ENCODE results near the gene NT5DC1.
A peak's percentile ranks its signal among the peaks of the same experiment; 100 is the strongest.
"Not testable (repeated sequence)": the region's sequence is repeated elsewhere in the genome, so short reads cannot be mapped to it uniquely, and the experiment has no call there.

The NT5DC1 gene

GRCh38 chr6:116090251-116090650 lies 10.4 kb upstream of the NT5DC1 start:
- no CpG with 5 or more reads among the region's 2 CpGs for WGBS (ENCODE audit: insufficient coverage, insufficient read length)
- DNase-seq (ENCODE audit: low read depth, low spot score): no peak
- Histone ChIP-seq H3K4me1 (ENCODE audit: control insufficient read depth, insufficient read depth, low read length) (no peaks in the 10 kb centered on the region), H3K27ac (ENCODE audit: low read length) (no peak overlapping the region), H3K4me3 (ENCODE audit: low read length) (no peak overlapping the region), H3K9me3 (ENCODE audit: control insufficient read depth, insufficient read depth, low read length) (no peaks in the 10 kb centered on the region), H3K36me3 (ENCODE audit: control insufficient read depth, insufficient read depth, low read length) (no peaks in the 10 kb centered on the region), H3K27me3 (ENCODE audit: control insufficient read depth, insufficient read depth, low read length) (no peaks in the 10 kb centered on the region)

GRCh38 chr6:116094041-116094440 lies 6.6 kb upstream of the NT5DC1 start:
- Histone ChIP-seq H3K4me3 (ENCODE audit: low read length) (no peak overlapping the region), H3K4me1 (ENCODE audit: control insufficient read depth, insufficient read depth, low read length) (no peaks in the 10 kb centered on the region), H3K9me3 (ENCODE audit: control insufficient read depth, insufficient read depth, low read length) (peaks cover 3% of the 10 kb centered on the region), H3K27me3 (ENCODE audit: control insufficient read depth, insufficient read depth, low read length) (no peaks in the 10 kb centered on the region), H3K36me3 (ENCODE audit: control insufficient read depth, insufficient read depth, low read length) (no peaks in the 10 kb centered on the region), H3K27ac (ENCODE audit: low read length) (no peak overlapping the region)
- no peak for DNase-seq (ENCODE audit: low read depth, low spot score)
- no CpG with 5 or more reads among the region's 7 CpGs for WGBS (ENCODE audit: insufficient coverage, insufficient read length)

- H3K36me3 ChIP-seq (ENCODE audit: control insufficient read depth, insufficient read depth, low read length); H3K4me3 ChIP-seq (ENCODE audit: low read length); H3K27ac ChIP-seq (ENCODE audit: low read length); H3K4me1 ChIP-seq (ENCODE audit: control insufficient read depth, insufficient read depth, low read length); H3K27me3 ChIP-seq (ENCODE audit: control insufficient read depth, insufficient read depth, low read length); DNase-seq (ENCODE audit: low read depth, low spot score); H3K9me3 ChIP-seq (ENCODE audit: control insufficient read depth, insufficient read depth, low read length): not testable (repeated sequence)
- no CpG with 5 or more reads among the region's 9 CpGs for WGBS (ENCODE audit: insufficient coverage, insufficient read length)
Measured at GRCh38 chr6:116096048-116096759, 4.4 kb upstream of the NT5DC1 start.

GRCh38 chr6:116096979-116097816 lies 3.5 kb upstream of the NT5DC1 start:
- Histone ChIP-seq H3K4me3 (ENCODE audit: low read length) (no peak overlapping the region), H3K27ac (ENCODE audit: low read length) (no peak overlapping the region), H3K9me3 (ENCODE audit: control insufficient read depth, insufficient read depth, low read length) (peaks cover 3% of the 10 kb centered on the region), H3K4me1 (ENCODE audit: control insufficient read depth, insufficient read depth, low read length) (0 out of 2 replicates have a peak, but pooled peaks cover 1% of the 10 kb centered on the region), H3K36me3 (ENCODE audit: control insufficient read depth, insufficient read depth, low read length) (no peaks in the 10 kb centered on the region), H3K27me3 (ENCODE audit: control insufficient read depth, insufficient read depth, low read length) (no peaks in the 10 kb centered on the region)
- 100% methylated on average over 1 of the region's 2 CpGs for WGBS (ENCODE audit: insufficient coverage, insufficient read length)
- DNase-seq (ENCODE audit: low read depth, low spot score): no peak

- no peaks in the 10 kb centered on the region for H3K27me3 ChIP-seq (ENCODE audit: control insufficient read depth, insufficient read depth, low read length)
- DNase-seq (ENCODE audit: low read depth, low spot score): no peak
- H3K9me3 ChIP-seq (ENCODE audit: control insufficient read depth, insufficient read depth, low read length): peaks cover 3% of the 10 kb centered on the region
- no CpG with 5 or more reads among the region's 1 CpG for WGBS (ENCODE audit: insufficient coverage, insufficient read length)
- H3K27ac ChIP-seq (ENCODE audit: low read length): no peak overlapping the region
- H3K4me3 ChIP-seq (ENCODE audit: low read length): no peak overlapping the region
- H3K36me3 ChIP-seq (ENCODE audit: control insufficient read depth, insufficient read depth, low read length): no peaks in the 10 kb centered on the region
- 0 out of 2 replicates have a peak, but pooled peaks cover 1% of the 10 kb centered on the region for H3K4me1 ChIP-seq (ENCODE audit: control insufficient read depth, insufficient read depth, low read length)
Measured at GRCh38 chr6:116099036-116099435, 1.6 kb upstream of the NT5DC1 start.

GRCh38 chr6:116101302-116101718 lies 657 bp downstream of the NT5DC1 start:
- Histone ChIP-seq H3K9me3 (ENCODE audit: control insufficient read depth, insufficient read depth, low read length) (no peaks in the 10 kb centered on the region), H3K36me3 (ENCODE audit: control insufficient read depth, insufficient read depth, low read length) (no peaks in the 10 kb centered on the region), H3K27ac (ENCODE audit: low read length) (no peak overlapping the region), H3K4me3 (ENCODE audit: low read length) (peak overlapping the region; percentile 93; the same call in 1 of the 2 replicates), H3K4me1 (ENCODE audit: control insufficient read depth, insufficient read depth, low read length) (0 out of 2 replicates have a peak, but pooled peaks cover 1% of the 10 kb centered on the region), H3K27me3 (ENCODE audit: control insufficient read depth, insufficient read depth, low read length) (no peaks in the 10 kb centered on the region)
- WGBS (ENCODE audit: insufficient coverage, insufficient read length): no CpG with 5 or more reads among the region's 12 CpGs
- no peak for DNase-seq (ENCODE audit: low read depth, low spot score)

GRCh38 chr6:116101790-116102189 lies 1.1 kb downstream of the NT5DC1 start:
- no peaks in the 10 kb centered on the region for H3K27me3 ChIP-seq (ENCODE audit: control insufficient read depth, insufficient read depth, low read length)
- 0 out of 2 replicates have a peak, but pooled peaks cover 1% of the 10 kb centered on the region for H3K4me1 ChIP-seq (ENCODE audit: control insufficient read depth, insufficient read depth, low read length)
- no CpG with 5 or more reads among the region's 2 CpGs for WGBS (ENCODE audit: insufficient coverage, insufficient read length)
- peak overlapping the region; percentile 93; the same call in 1 of the 2 replicates for H3K4me3 ChIP-seq (ENCODE audit: low read length)
- H3K36me3 ChIP-seq (ENCODE audit: control insufficient read depth, insufficient read depth, low read length): no peaks in the 10 kb centered on the region
- H3K27ac ChIP-seq (ENCODE audit: low read length): no peak overlapping the region
- no peak for DNase-seq (ENCODE audit: low read depth, low spot score)
- no peaks in the 10 kb centered on the region for H3K9me3 ChIP-seq (ENCODE audit: control insufficient read depth, insufficient read depth, low read length)

- no CpG with 5 or more reads among the region's 4 CpGs for WGBS (ENCODE audit: insufficient coverage, insufficient read length)
- no peak overlapping the region for H3K27ac ChIP-seq (ENCODE audit: low read length)
- H3K36me3 ChIP-seq (ENCODE audit: control insufficient read depth, insufficient read depth, low read length): no peaks in the 10 kb centered on the region
- DNase-seq (ENCODE audit: low read depth, low spot score): no peak
- no peaks in the 10 kb centered on the region for H3K9me3 ChIP-seq (ENCODE audit: control insufficient read depth, insufficient read depth, low read length)
- 0 out of 2 replicates have a peak, but pooled peaks cover 1% of the 10 kb centered on the region for H3K4me1 ChIP-seq (ENCODE audit: control insufficient read depth, insufficient read depth, low read length)
- no peaks in the 10 kb centered on the region for H3K27me3 ChIP-seq (ENCODE audit: control insufficient read depth, insufficient read depth, low read length)
- no peak overlapping the region for H3K4me3 ChIP-seq (ENCODE audit: low read length)
Measured at GRCh38 chr6:116102873-116103272, 2.2 kb downstream of the NT5DC1 start.

GRCh38 chr6:116104636-116105035 lies 4.0 kb downstream of the NT5DC1 start:
- no peaks in the 10 kb centered on the region for H3K36me3 ChIP-seq (ENCODE audit: control insufficient read depth, insufficient read depth, low read length)
- no peak overlapping the region for H3K4me3 ChIP-seq (ENCODE audit: low read length)
- H3K27me3 ChIP-seq (ENCODE audit: control insufficient read depth, insufficient read depth, low read length): no peaks in the 10 kb centered on the region
- H3K4me1 ChIP-seq (ENCODE audit: control insufficient read depth, insufficient read depth, low read length): 0 out of 2 replicates have a peak, but pooled peaks cover 1% of the 10 kb centered on the region
- no peak overlapping the region for H3K27ac ChIP-seq (ENCODE audit: low read length)
- H3K9me3 ChIP-seq (ENCODE audit: control insufficient read depth, insufficient read depth, low read length): no peaks in the 10 kb centered on the region
- DNase-seq (ENCODE audit: low read depth, low spot score): no peak
- WGBS (ENCODE audit: insufficient coverage, insufficient read length): no CpG with 5 or more reads among the region's 1 CpG

- peaks cover 3% of the 10 kb centered on the region; the same call in 1 of the 2 replicates for H3K36me3 ChIP-seq (ENCODE audit: control insufficient read depth, insufficient read depth, low read length)
- H3K27me3 ChIP-seq (ENCODE audit: control insufficient read depth, insufficient read depth, low read length): no peaks in the 10 kb centered on the region
- no CpG with 5 or more reads among the region's 3 CpGs for WGBS (ENCODE audit: insufficient coverage, insufficient read length)
- H3K27ac ChIP-seq (ENCODE audit: low read length): no peak overlapping the region
- H3K9me3 ChIP-seq (ENCODE audit: control insufficient read depth, insufficient read depth, low read length): no peaks in the 10 kb centered on the region
- no peak overlapping the region for H3K4me3 ChIP-seq (ENCODE audit: low read length)
- 0 out of 2 replicates have a peak, but pooled peaks cover 1% of the 10 kb centered on the region for H3K4me1 ChIP-seq (ENCODE audit: control insufficient read depth, insufficient read depth, low read length)
- no peak for DNase-seq (ENCODE audit: low read depth, low spot score)
Measured at GRCh38 chr6:116105247-116105646, 4.6 kb downstream of the NT5DC1 start.
